HepG2 (cell line): ENCODE measurements around the gene SYT7. TPM values are rescaled to one million over a fixed set of nuclear protein-coding genes. Genes with fewer than 3 reads are reported as not detected.

Experiments
- GATAD2A ChIP-seq: IDR thresholded peaks from 2 replicates; pipeline ENCODE4 v1.6.1; 2016
- NFKBIZ ChIP-seq: IDR thresholded peaks from 2 replicates; pipeline ENCODE4 v1.6.1; 2018; ENCODE audit warnings: missing genetic modification reagents, missing compliant biosample characterization
- POLR2A ChIP-seq, 2 experiments: IDR thresholded peaks; 2 replicates each; pipeline ENCODE4 v1.6.1; 2011; ENCODE audit warnings: low read depth in 2 of 2, low read length in 2 of 2, mild to moderate bottlenecking in 1 of 2, moderate library complexity in 1 of 2; ENCODE audit not compliant: insufficient read depth in 1 of 2
- RAD21 ChIP-seq: fragments of 450-650 bp; formaldehyde crosslinking; IDR thresholded peaks from 2 replicates; pipeline ENCODE4 v1.5.0; 2020; ENCODE audit warnings: mild to moderate bottlenecking
- SMC3 ChIP-seq: IDR thresholded peaks from 2 replicates; pipeline ENCODE4 v1.6.1; 2011; ENCODE audit warnings: low read length, improper control_type of control experiment
- SOX6 ChIP-seq, 2 experiments: fragments of 450-650 bp in 1 of 2; sonication (generic) in 1 of 2; formaldehyde crosslinking in 1 of 2; IDR thresholded peaks; 2 replicates each; pipeline versions ENCODE4 v1.4.0 to v1.6.1; 2017 to 2020; ENCODE audit warnings: antibody characterized with exemption in 1 of 2, mild to moderate bottlenecking in 1 of 2, missing genetic modification reagents in 1 of 2
- SRSF9 ChIP-seq: fragments of 200-400 bp; formaldehyde crosslinking; IDR thresholded peaks from 2 replicates; pipeline ENCODE4 v1.6.1; 2018; ENCODE audit warnings: borderline replicate concordance, mild to moderate bottlenecking, low read depth, low read length; ENCODE audit not compliant: insufficient read depth, poor library complexity, severe bottlenecking
- STAT6 ChIP-seq: sonication (generic); formaldehyde crosslinking; IDR thresholded peaks from 2 replicates; pipeline ENCODE4 v1.4.0; 2020; ENCODE audit warnings: missing genetic modification reagents, mild to moderate bottlenecking, borderline replicate concordance
- TAF15 ChIP-seq: fragments of 200-400 bp; formaldehyde crosslinking; IDR thresholded peaks from one replicate; pipeline ENCODE4 v1.6.1; 2018; ENCODE audit warnings: mild to moderate bottlenecking, low read depth, low read length; ENCODE audit not compliant: poor library complexity, severe bottlenecking
- THAP11 ChIP-seq: IDR thresholded peaks from 2 replicates; pipeline ENCODE4 v1.6.1; 2016; ENCODE audit warnings: missing biosample characterization, missing genetic modification reagents
- THAP9 ChIP-seq: sonication (generic); formaldehyde crosslinking; IDR thresholded peaks from 2 replicates; pipeline ENCODE4; 2020; ENCODE audit warnings: missing genetic modification reagents, mild to moderate bottlenecking, borderline replicate concordance
- ZFP90 ChIP-seq: sonication (generic); formaldehyde crosslinking; IDR thresholded peaks from 2 replicates; pipeline ENCODE4 v1.8.0; 2022; ENCODE audit warnings: missing genetic modification reagents, mild to moderate bottlenecking, inconsistent platforms, borderline replicate concordance
- ZFYVE20 ChIP-seq: sonication (generic); formaldehyde crosslinking; IDR thresholded peaks from 2 replicates; pipeline ENCODE4 v1.8.0; 2023; ENCODE audit warnings: low read depth, mild to moderate bottlenecking, moderate library complexity, missing genetic modification reagents, borderline replicate concordance
- ZNF180 ChIP-seq: sonication (generic); formaldehyde crosslinking; IDR thresholded peaks from 2 replicates; pipeline ENCODE4 v1.4.0; 2020; ENCODE audit warnings: low read depth, missing genetic modification reagents, borderline replicate concordance
- ZNF615 ChIP-seq: sonication (generic); formaldehyde crosslinking; IDR thresholded peaks from 2 replicates; pipeline ENCODE4 v1.5.0; 2020; ENCODE audit warnings: mild to moderate bottlenecking, missing genetic modification reagents, borderline replicate concordance
- ZNF761 ChIP-seq: sonication (generic); formaldehyde crosslinking; conservative IDR thresholded peaks from 2 replicates; pipeline ENCODE4 v1.4.0; 2020; ENCODE audit warnings: mild to moderate bottlenecking, missing genetic modification reagents
- polyA plus RNA-seq, 8 experiments: library from polyadenylated mRNA; depleted of rRNA in 3 of 8; stranded (reverse) in 7 of 8; unstranded in 1 of 8; fragments of >200 nt; fragmentation: Illumina TruSeq in 4 of 8; extraction: Trizol in 4 of 8; gene quantifications; 2 replicates each; pipeline versions ENCODE4 v1.2.1 to v1.2.3, GENCODE V29; 2011 to 2016; ENCODE audit warnings: low read depth in 4 of 8, missing spikeins in 1 of 8, mixed read lengths in 1 of 8; ENCODE audit not compliant: insufficient read depth in 1 of 8
- total RNA-seq, 5 experiments: library from RNA; depleted of rRNA; stranded (reverse); fragments of >200 nt; fragmentation: Illumina TruSeq; extraction: Trizol; gene quantifications; 2 replicates each; pipeline ENCODE4 v1.2.3, GENCODE V29; 2016; ENCODE audit warnings: low read depth in 1 of 5
- TF ChIP-seq, protein P1 (sequence below): IDR thresholded peaks from 2 replicates; pipeline ENCODE4 v1.6.1; 2016; ENCODE audit warnings: low read depth
- TF ChIP-seq, protein P2 (sequence below): sonication (generic); formaldehyde crosslinking; IDR thresholded peaks from 2 replicates; pipeline ENCODE4 v1.8.0; 2023; ENCODE audit warnings: mild to moderate bottlenecking, missing genetic modification reagents

Gene SYT7
- total and polyA plus RNA-seq, 2 of the 13 experiments (the other 11 are each of a cell fraction or from before 2014, with no cell fraction given): 1.4 to 4.4 TPM

DNA sequence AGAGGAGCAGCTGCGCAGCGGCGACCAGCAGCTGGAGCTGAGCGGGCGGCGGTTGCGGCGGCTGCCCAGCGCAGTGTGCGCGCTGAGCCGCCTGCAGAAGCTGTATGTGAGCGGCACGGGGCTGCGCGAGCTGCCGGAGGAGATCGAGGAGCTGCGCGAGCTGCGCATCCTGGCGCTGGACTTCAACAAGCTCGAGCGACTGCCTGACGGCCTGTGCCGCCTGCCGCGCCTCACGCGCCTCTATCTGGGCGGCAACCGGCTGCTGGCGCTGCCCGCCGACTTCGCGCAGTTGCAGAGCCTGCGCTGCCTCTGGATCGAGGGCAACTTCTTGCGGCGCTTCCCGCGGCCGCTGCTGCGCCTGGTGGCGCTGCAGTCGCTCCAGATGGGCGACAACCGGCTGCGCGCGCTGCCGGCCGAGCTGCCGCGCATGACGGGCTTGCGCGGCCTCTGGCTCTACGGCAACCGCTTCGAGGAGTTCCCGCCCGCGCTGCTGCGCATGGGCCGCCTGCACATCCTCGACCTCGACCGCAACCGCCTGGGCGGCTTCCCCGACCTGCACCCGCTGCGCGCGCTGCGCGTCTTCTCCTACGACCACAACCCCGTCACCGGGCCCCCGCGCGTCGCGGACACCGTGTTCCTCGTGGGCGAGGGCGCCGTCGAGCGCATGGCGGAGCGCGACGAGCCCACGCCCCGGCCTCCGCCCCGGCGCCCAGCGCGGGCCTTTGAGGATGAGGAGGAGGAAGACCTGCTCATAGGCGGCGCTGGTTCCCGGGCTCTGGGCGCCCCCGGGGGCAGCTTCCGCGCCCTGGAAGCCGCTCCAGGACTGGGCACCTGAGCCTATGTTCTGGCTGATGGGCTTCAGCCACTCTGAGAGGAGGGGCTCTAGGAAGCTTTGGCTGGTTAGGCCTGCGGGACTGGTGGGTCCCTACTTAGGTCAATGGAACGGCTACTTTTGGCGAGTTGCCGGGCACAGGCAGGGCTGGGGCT is 71.5 kb downstream of the SYT7 start (continued):
- TF ChIP-seq GATAD2A (no peak), SRSF9 (no peak), ZNF180 (CRISPR knock-in tag) (no peak), STAT6 (CRISPR knock-in tag) (no peak), RAD21 (CRISPR knock-in tag) (peak; percentile 76), ZNF615 (CRISPR knock-in tag) (no peak), TAF15 (no peak), ZFP90 (no peak), THAP9 (0 out of 2 replicates have a peak, but pooled peaks have one; percentile 41), SMC3 (no peak), THAP11 (CRISPR knock-in tag) (no peak), POLR2A (IDR thresholded peaks at IDR 0.05; ENCODE audit: insufficient read depth in 1 of 2, low read depth in 2 of 2, low read length in 2 of 2) (no peak), ZNF761 (CRISPR knock-in tag) (0 out of 2 replicates have a peak, but pooled peaks have one; percentile 24), SOX6 (IDR thresholded peaks at IDR 0.05) (no peak), SOX6 (CRISPR knock-in tag; IDR thresholded peaks at IDR 0.05) (no peak), ZFYVE20 (no peak; the same call in 1 of the 2 replicates), NFKBIZ (no peak)
- TF ChIP-seq, protein P1, sequence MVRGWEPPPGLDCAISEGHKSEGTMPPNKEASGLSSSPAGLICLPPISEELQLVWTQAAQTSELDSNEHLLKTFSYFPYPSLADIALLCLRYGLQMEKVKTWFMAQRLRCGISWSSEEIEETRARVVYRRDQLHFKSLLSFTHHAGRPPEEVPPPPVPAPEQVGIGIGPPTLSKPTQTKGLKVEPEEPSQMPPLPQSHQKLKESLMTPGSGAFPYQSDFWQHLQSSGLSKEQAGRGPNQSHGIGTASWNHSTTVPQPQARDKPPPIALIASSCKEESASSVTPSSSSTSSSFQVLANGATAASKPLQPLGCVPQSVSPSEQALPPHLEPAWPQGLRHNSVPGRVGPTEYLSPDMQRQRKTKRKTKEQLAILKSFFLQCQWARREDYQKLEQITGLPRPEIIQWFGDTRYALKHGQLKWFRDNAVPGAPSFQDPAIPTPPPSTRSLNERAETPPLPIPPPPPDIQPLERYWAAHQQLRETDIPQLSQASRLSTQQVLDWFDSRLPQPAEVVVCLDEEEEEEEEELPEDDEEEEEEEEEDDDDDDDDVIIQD (CRISPR knock-in tag): no peak
- TF ChIP-seq, protein P2, sequence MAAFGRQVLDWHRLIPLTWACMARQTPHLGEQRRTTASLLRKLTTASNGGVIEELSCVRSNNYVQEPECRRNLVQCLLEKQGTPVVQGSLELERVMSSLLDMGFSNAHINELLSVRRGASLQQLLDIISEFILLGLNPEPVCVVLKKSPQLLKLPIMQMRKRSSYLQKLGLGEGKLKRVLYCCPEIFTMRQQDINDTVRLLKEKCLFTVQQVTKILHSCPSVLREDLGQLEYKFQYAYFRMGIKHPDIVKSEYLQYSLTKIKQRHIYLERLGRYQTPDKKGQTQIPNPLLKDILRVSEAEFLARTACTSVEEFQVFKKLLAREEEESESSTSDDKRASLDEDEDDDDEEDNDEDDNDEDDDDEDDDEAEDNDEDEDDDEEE: no peak
